Erythroblast (primary cell): ENCODE results near the gene ERVMER34-1.
A peak's percentile ranks its signal among the peaks of the same experiment; 100 is the strongest.

Experiments used
- GATA1 ChIP-seq: IDR thresholded peaks from 2 replicates; pipeline ENCODE4 v1.6.1; 2011; ENCODE audit warnings: low read depth, mild to moderate bottlenecking, control low read depth, low read length, moderate library complexity
- POLR2A ChIP-seq: IDR thresholded peaks from 2 replicates; pipeline ENCODE4 v1.6.1; 2011; ENCODE audit warnings: mild to moderate bottlenecking, low read length

DNA sequence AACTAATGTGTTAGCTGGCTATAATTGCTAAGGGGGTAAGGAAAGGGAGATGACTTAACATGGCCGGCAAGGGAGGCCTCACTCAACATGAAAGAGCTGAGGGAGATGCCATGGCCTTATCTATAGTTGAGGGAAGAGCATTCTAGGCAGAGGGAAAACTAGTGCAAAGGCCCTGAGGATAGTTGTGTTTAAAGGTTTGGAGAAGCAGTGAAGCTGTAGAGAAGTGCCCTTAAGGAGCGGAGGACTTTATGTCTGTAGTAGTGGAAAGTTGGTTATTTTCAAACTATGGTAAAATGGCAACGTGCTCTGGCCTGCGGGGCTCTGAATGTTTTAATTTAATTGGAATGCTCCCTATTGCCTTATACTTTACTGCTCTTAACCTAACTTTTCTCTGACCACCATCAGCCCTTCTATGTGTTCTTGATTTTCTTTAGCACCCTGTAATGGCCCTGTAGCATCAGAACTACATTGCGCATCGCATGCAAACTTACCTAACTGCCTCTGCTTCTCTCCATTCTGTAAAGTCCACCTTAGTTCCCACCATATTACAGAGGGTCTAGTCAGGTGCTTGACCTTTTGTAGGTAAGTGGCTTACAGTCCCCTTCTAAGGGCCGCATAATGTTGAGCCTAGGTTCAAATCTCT lies 35.8 kb downstream of the ERVMER34-1 start:
- TF ChIP-seq POLR2A (peak; percentile 6), GATA1 (no peak)
